ENCODE results near the gene KDM5B.
"Not testable (repeated sequence)": the region's sequence is repeated elsewhere in the genome, so short reads cannot be mapped to it uniquely, and the experiment has no call there.

Gene KDM5B

GRCh38 chr1:202791077-202791747, 17.0 kb downstream of the KDM5B start:
- DNase-seq (ENCODE audit: low spot score) = no peak

DNA sequence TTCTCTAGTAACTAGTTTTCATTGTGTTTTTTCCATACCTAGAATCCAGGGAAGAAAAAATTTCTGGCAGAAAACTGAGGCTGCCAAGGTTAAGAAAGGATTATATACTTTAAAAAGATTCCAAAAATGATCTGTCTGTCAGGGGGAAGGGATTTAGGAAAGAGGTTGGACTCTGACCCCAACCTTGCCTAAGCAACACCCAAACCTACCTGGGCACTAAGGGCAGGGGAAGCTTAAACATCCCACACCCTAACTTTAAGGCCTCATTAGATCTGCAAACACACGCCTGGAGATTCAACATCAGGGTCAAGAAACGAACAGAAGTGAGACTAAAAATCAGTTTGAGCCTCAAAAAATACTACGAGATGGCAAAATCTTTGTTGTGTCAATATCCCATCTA, 19.4 kb downstream of the KDM5B start:
- DNase-seq (ENCODE audit: low spot score) = no peak

GRCh38 chr1:202786804-202787203, 21.4 kb downstream of the KDM5B start:
- no peak for DNase-seq (ENCODE audit: low spot score)

GRCh38 chr1:202781180-202781579, 27.0 kb downstream of the KDM5B start:
- DNase-seq (ENCODE audit: low spot score) = no peak

DNA sequence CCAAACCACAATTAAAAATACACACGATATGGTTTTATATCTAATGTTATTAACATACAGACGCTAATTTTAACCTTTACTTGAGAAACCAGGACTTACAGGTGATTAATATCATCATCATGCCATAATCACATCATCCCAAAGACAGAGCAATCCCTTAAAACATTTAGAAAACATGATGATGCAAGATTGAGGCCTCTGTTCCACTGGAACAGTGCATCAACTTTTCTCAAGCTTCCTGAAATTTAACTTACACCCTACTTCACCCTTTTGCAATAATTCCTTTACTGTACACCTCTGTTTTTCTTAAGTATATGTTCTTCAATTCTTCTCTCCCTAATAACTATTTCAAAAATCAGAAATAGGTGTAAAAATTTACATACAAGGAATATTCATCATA, 38.1 kb downstream of the KDM5B start:
- DNase-seq (ENCODE audit: low spot score) = no peak

GRCh38 chr1:202765721-202766120, 42.5 kb downstream of the KDM5B start:
- DNase-seq (ENCODE audit: low spot score) = no peak

- DNase-seq (ENCODE audit: low spot score) = no peak
These were observed 46.2 kb downstream of the KDM5B start for GRCh38 chr1:202762019-202762418.

GRCh38 chr1:202760589-202760988, 47.6 kb downstream of the KDM5B start:
- DNase-seq (ENCODE audit: low spot score) = no peak

GRCh38 chr1:202756391-202756790, 51.8 kb downstream of the KDM5B start:
- DNase-seq (ENCODE audit: low spot score) = no peak

DNA sequence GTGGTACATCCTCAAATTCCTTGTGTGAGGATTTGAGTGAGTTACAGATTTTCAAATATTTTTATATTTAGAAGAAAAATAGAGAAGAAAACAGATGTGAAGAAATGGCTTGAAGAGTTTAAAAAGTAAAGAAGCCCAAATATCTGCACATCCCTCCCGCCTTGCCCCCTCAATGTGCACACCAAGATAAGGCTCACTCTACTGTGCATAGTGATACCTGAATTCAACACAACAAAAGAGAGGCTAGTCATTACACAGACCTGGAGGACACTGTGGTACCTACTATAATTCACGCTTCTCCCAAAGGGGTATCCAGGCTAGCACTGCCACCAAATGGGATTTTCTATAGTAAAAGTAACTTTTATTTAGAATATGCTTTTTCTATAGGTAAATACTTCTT, 53.9 kb downstream of the KDM5B start:
- no peak for DNase-seq (ENCODE audit: low spot score)

GRCh38 chr1:202752774-202753173, 55.4 kb downstream of the KDM5B start:
- DNase-seq (ENCODE audit: low spot score) = no peak

DNA sequence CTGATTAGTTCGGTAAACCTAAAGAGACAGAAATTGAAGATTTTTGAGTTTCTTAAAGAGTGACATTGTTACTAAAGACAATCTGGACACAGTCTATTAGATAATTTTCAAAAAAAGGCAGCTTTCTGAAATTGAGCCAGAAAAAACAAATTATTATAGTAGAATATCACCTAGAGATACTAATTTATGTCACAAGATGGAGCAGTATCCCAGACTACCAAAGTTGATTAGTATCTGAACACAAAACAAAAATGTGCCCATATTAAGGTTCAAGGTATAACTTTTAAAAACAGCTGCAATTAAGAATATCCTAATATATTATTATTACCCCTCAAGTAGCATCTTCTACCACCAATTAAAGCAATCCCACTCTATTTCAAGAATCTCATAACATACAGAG, 57.5 kb downstream of the KDM5B start:
- DNase-seq (ENCODE audit: low spot score) = no peak

DNA sequence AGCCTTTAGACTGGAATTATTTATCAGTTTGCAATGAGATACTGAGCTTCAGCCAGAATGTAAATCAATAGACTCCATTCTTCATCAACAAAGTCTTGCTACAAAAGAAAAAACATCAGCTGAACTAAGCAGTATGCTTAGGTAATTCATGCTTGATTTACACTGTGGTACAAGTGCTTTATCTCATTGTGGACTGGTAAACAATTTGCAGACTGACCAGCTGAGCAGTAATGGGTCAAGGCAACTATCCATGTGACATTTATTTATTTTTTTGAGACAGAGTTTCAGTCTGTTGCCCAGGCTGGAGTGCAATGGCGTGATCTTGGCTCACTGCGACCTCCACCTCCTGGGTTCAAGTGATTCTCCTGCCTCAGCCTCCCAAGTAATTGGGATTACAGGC, 58.2 kb downstream of the KDM5B start:
- no peak for DNase-seq (ENCODE audit: low spot score)

- DNase-seq (ENCODE audit: low spot score) = no peak
These were observed 62.8 kb downstream of the KDM5B start for GRCh38 chr1:202745323-202745888.

DNA sequence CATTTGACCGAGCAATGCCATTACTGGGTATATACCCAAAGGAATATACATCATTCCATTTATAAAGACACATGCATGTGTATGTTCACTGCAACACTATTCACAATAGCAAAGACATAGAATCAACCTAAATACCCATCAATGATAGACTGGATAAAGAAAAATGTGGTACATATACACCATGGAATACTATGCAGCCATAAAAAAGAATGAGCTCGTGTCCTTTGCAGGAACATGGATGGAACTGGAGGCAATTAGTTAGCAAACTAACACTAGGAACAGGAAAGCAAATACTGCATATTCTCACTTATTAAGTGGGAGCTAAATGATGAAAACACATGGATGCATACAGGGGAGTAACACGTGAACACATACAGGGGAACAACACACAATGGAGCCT, 63.5 kb downstream of the KDM5B start:
- DNase-seq (ENCODE audit: low spot score) = not testable (repeated sequence)

DNA sequence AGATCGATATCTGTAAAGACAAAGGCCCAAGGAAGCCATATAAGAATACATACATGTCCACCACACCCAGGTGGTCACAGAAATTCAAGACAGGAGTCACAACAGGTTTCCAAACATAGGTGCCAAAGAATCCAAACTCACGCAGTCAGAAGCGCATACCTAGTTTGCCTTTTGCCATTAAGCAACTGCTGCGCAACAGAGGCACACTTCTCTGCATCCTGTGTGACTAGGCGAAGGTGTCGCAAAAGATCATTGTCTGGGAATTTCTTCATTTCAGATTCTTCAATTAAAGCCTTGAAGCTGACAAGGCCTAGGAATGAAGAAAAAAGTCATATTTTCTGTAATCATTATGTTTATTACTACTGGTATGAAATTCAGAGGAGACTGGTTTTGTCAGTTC, 65.7 kb downstream of the KDM5B start:
- DNase-seq (ENCODE audit: low spot score) = no peak

- DNase-seq (ENCODE audit: low spot score) = no peak
These were observed 75.0 kb downstream of the KDM5B start for GRCh38 chr1:202733251-202733650.

DNA sequence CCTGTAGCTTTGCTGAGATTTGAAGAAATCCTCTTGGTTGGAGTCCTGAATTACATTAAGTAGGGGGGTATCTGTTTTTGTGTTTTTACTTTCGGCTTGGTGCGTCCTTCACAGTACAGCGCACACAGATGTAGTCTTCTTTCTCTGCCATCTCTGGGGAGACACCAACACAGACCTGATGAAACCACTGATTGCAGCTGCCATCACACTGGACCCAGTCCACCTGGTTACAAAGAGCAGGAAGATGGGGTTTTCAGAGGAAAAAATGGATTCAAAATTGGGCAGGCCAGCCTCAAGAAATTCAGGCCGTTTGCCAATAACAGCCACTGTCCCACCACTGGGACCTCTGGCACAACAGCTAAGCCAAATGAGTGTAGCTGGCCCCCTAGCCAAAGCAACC, 79.3 kb downstream of the KDM5B start:
- no peak for DNase-seq (ENCODE audit: low spot score)

DNA sequence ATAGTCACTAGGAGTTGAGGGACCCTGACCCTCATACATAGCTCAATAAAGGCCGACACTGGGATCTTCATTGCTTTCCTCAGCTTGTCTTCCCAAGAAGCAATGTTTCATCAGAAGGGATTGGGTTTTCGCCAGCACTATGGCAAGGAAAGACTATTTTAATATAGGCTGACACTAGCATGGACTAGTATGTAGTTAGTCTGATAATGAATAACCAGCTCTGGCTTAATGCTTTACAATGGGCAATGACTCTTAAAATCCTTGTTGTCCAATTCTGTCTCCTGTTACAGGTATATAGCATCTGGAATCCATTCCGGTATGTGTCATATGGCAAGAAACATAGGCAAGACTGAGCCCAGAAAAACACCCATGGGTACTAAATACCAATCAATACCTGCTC, 82.7 kb downstream of the KDM5B start:
- DNase-seq (ENCODE audit: low spot score) = no peak

DNA sequence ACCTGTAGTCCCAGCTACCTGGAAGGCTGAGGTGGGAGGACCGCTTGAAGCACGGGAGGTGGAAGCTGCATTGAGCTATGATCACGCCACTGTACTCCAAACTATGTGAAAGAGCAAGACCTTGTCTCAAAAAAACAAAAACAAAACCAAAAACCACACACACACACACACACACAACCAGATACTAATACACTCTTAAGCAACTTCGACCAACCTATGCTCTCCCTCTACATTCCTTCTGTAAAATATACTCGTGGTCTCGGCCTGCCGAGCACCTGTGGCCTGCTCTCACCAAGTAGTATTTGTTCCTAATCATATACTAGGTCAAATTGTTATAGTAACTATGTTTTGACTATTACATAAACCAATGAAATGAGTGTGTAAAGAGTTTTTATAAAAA, 84.5 kb downstream of the KDM5B start:
- no peak for DNase-seq (ENCODE audit: low spot score)

DNA sequence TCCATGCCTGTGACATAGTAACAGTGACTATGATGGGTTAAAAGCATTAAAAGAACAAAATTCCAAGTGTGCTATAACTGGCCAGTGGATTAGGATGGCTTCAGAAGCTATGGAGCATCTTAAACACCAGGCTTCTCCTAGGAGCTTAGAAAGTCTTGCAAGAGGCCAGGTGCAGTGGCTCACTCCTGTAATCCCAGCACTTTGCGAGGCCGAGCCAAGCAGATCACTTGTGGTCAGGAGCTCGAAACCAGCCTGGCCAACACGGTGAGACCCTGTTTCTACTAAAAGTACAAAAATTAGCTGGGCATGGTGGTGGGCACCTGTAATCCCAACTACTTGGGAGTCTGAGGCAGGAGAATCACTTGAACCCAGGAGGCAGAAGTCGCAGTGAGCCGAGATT, 85.2 kb downstream of the KDM5B start:
- DNase-seq (ENCODE audit: low spot score) = not testable (repeated sequence)

DNA sequence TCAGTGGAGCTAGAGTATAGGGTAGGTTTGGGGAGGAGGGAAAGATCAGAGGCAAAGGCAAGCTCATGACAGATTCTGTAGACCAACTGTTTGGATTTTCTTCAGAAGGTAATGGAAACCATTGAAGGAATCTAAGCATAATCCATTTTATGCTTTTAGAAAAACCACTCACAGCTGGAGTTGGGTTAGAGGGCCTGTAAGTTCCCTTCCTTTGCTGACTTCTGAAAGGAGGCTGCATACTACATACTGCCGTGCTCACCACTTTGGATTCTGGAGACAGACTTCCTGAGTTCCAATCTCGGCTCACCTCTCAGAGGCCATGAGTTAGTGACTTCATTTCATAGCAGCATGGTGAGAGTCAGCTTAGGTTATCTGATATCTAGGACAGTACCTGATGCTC, 91.6 kb downstream of the KDM5B start:
- DNase-seq (ENCODE audit: low spot score) = no peak

DNA sequence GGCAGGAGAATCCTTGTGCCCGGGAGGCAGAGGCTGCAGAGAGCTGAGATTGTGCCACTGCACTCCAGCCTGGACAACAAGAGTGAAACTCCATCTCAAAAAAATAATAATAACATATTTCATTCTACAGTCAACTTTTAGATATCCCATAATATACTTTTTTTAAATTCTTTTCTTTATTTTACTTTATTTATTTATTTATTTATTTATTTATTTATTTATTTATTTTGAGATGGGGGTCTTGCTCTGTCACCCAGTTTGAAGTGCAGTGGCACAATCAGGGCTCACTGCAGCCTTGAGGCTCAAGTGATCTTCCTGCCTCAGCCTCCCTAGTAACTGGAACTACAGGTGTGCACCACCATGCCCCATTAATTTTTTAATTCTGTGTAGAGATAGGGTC, 94.0 kb downstream of the KDM5B start:
- not testable (repeated sequence) for DNase-seq (ENCODE audit: low spot score)

- no peak for DNase-seq (ENCODE audit: low spot score)
These were observed 95.1 kb downstream of the KDM5B start for GRCh38 chr1:202713110-202713509.
